GM18499 (cell line): ENCODE results near the gene ZNF70.

Experiments
- ATAC-seq: cut with Tn5 transposase; IDR thresholded peaks from one replicate; pipeline ENCODE4 v1.9.1; 2021; ENCODE audit warnings: moderate number of reproducible peaks; ENCODE audit not compliant: insufficient read depth, unreplicated experiment

The ZNF70 gene

GRCh38 chr22:23779731-23780130, 28.8 kb upstream of the ZNF70 start:
- ATAC-seq = no peak

- no peak for ATAC-seq
Observed at GRCh38 chr22:23779083-23779482, 28.2 kb upstream of the ZNF70 start.

GRCh38 chr22:23778577-23778900, 27.6 kb upstream of the ZNF70 start:
- no peak for ATAC-seq

- ATAC-seq = no peak
Observed at GRCh38 chr22:23777776-23778576, 27.1 kb upstream of the ZNF70 start.

GRCh38 chr22:23775779-23776375, 25.0 kb upstream of the ZNF70 start:
- no peak for ATAC-seq

- no peak for ATAC-seq
Observed at GRCh38 chr22:23774922-23775436, 24.1 kb upstream of the ZNF70 start.

- ATAC-seq = no peak
Observed at GRCh38 chr22:23774114-23774921, 23.4 kb upstream of the ZNF70 start.

GRCh38 chr22:23773483-23774113, 22.7 kb upstream of the ZNF70 start:
- no peak for ATAC-seq

- no peak for ATAC-seq
Observed at GRCh38 chr22:23772649-23773473, 21.9 kb upstream of the ZNF70 start, which contains the start of gene MMP11. Gene MMP11 (plus strand): TSS chr22:23772849. CDS start chr22:23772871, 22 bp downstream.

- no peak for ATAC-seq
Observed at GRCh38 chr22:23772315-23772648, 21.4 kb upstream of the ZNF70 start.

GRCh38 chr22:23769321-23769965, 18.5 kb upstream of the ZNF70 start:
- ATAC-seq = no peak

GRCh38 chr22:23767673-23768548, 17.0 kb upstream of the ZNF70 start, which contains the start of gene CHCHD10:
Gene CHCHD10 (minus strand): TSS chr22:23767972. CDS start chr22:23767874, 98 bp downstream.
- no peak for ATAC-seq

- ATAC-seq = no peak
Observed at GRCh38 chr22:23767303-23767672, 16.4 kb upstream of the ZNF70 start.

GRCh38 chr22:23764899-23765881, 14.3 kb upstream of the ZNF70 start:
- no peak for ATAC-seq

- ATAC-seq = no peak
Observed at GRCh38 chr22:23763954-23764353, 13.0 kb upstream of the ZNF70 start.

- no peak for ATAC-seq
Observed at GRCh38 chr22:23763579-23763945, 12.7 kb upstream of the ZNF70 start.
